Loucy (cell line): ENCODE results near the gene ITGB6.

ENCODE experiments used
- H2AFZ ChIP-seq: fragments of 200-600 bp; sonication (generic); 2 replicates; pipeline ENCODE4 v1.6.0; 2016; ENCODE audit warnings: antibody characterized with exemption, mild to moderate bottlenecking, low read length, moderate library complexity
- H3F3A ChIP-seq: fragments of 200-600 bp; 2 replicates; pipeline ENCODE4 v1.6.0; 2016; ENCODE audit warnings: antibody characterized with exemption, low read depth, mild to moderate bottlenecking
- H3K27me3 ChIP-seq: fragments of 200-600 bp; sonication (generic); 2 replicates; pipeline ENCODE4 v1.6.1; 2014; ENCODE audit warnings: low read length, mild to moderate bottlenecking; ENCODE audit not compliant: insufficient read depth, poor library complexity, severe bottlenecking
- H3K36me3 ChIP-seq: fragments of 200-600 bp; sonication (generic); 2 replicates; pipeline ENCODE4 v1.6.1; 2016; ENCODE audit warnings: low read length; ENCODE audit not compliant: insufficient read depth
- H3K4me1 ChIP-seq: fragments of 200-600 bp; sonication (generic); 2 replicates; pipeline ENCODE4 v1.5.1; 2014; ENCODE audit warnings: low read length, mild to moderate bottlenecking; ENCODE audit not compliant: insufficient read depth, poor library complexity, severe bottlenecking
- H3K4me2 ChIP-seq: fragments of 200-600 bp; sonication (generic); 2 replicates; pipeline ENCODE4 v1.6.0; 2014; ENCODE audit warnings: antibody characterized with exemption, low read length, low read depth, mild to moderate bottlenecking; ENCODE audit not compliant: poor library complexity, severe bottlenecking
- H3K4me3 ChIP-seq: fragments of 200-600 bp; sonication (generic); 2 replicates; pipeline ENCODE4 v1.5.1; 2014; ENCODE audit warnings: low read length, mild to moderate bottlenecking, mixed read lengths; ENCODE audit not compliant: poor library complexity, severe bottlenecking
- H3K79me2 ChIP-seq: fragments of 200-600 bp; sonication (generic); 2 replicates; pipeline ENCODE4 v1.6.1; 2014; ENCODE audit warnings: low read length; ENCODE audit not compliant: insufficient read depth
- H3K9ac ChIP-seq: fragments of 200-600 bp; sonication (generic); 2 replicates; pipeline ENCODE4 v1.6.0; 2014; ENCODE audit warnings: mild to moderate bottlenecking, low read depth, low read length, moderate library complexity; ENCODE audit not compliant: poor library complexity, severe bottlenecking
- H3K9me2 ChIP-seq: fragments of 200-600 bp; sonication (generic); replicated peaks from 2 replicates; pipeline ENCODE4 v1.6.1; 2016; ENCODE audit warnings: low read depth, low read length, mixed read lengths
- H3K9me3 ChIP-seq: fragments of 200-600 bp; sonication (generic); 2 replicates; pipeline ENCODE4 v1.6.1; 2014; ENCODE audit warnings: mild to moderate bottlenecking, antibody characterized with exemption, low read length, low read depth; ENCODE audit not compliant: insufficient read depth
- H4K20me1 ChIP-seq: fragments of 200-600 bp; sonication (generic); 2 replicates; pipeline ENCODE4 v1.6.0; 2014; ENCODE audit warnings: antibody characterized with exemption, low read length, mild to moderate bottlenecking; ENCODE audit not compliant: insufficient read depth, poor library complexity, severe bottlenecking
- CTCF ChIP-seq: fragments of 200-600 bp; sonication (generic); conservative IDR thresholded peaks from 2 replicates; pipeline ENCODE4 v1.5.1; 2014; ENCODE audit warnings: mild to moderate bottlenecking, antibody characterized with exemption, low read length
- EZH2phosphoT487 ChIP-seq: fragments of 200-600 bp; IDR thresholded peaks from 2 replicates; pipeline ENCODE4 v1.6.1; 2018; ENCODE audit warnings: antibody characterized with exemption, mild to moderate bottlenecking, moderate library complexity, borderline replicate concordance

The ITGB6 gene

GRCh38 chr2:160169988-160170387, 30.1 kb downstream of the ITGB6 start:
- Histone ChIP-seq H4K20me1 (no peaks in the 10 kb centered on the region), H3K79me2 (no peaks in the 10 kb centered on the region), H3K27me3 (no peaks in the 10 kb centered on the region), H3K36me3 (no peaks in the 10 kb centered on the region), H3K4me2 (no peak overlapping the region), H3K9me3 (no peaks in the 10 kb centered on the region), H2AFZ (no peak overlapping the region), H3K9me2 (no peaks in the 10 kb centered on the region), H3K4me3 (no peak overlapping the region), H3F3A (no peaks in the 10 kb centered on the region), H3K9ac (no peak overlapping the region), H3K4me1 (peaks cover 9% of the 10 kb centered on the region)
- no peak for TF ChIP-seq EZH2phosphoT487
- TF ChIP-seq CTCF, result no peak

GRCh38 chr2:160169471-160169870, 30.6 kb downstream of the ITGB6 start:
- no peaks in the 10 kb centered on the region for H3K9me3 ChIP-seq
- TF ChIP-seq EZH2phosphoT487, result no peak
- no peak for TF ChIP-seq CTCF
- peaks cover 9% of the 10 kb centered on the region for H3K4me1 ChIP-seq

GRCh38 chr2:160168878-160169277, 31.2 kb downstream of the ITGB6 start:
- no peaks in the 10 kb centered on the region for H3K36me3 ChIP-seq
- H3K9me2 ChIP-seq, result no peaks in the 10 kb centered on the region
- no peaks in the 10 kb centered on the region for H3K27me3 ChIP-seq
- no peak overlapping the region for H3K9ac ChIP-seq
- peaks cover 9% of the 10 kb centered on the region for H3K4me1 ChIP-seq
- no peak overlapping the region for H2AFZ ChIP-seq
- H4K20me1 ChIP-seq, result no peaks in the 10 kb centered on the region
- H3K79me2 ChIP-seq, result no peaks in the 10 kb centered on the region
- H3K4me2 ChIP-seq, result no peak overlapping the region
- no peak overlapping the region for H3K4me3 ChIP-seq
- no peaks in the 10 kb centered on the region for H3K9me3 ChIP-seq
- TF ChIP-seq EZH2phosphoT487 (no peak), CTCF (no peak)
- no peaks in the 10 kb centered on the region for H3F3A ChIP-seq

More at GRCh38 chr2:160169471-160169870, 30.6 kb downstream of the ITGB6 start:
- Histone ChIP-seq H3F3A (no peaks in the 10 kb centered on the region), H3K4me3 (no peak overlapping the region), H3K79me2 (no peaks in the 10 kb centered on the region), H3K27me3 (no peaks in the 10 kb centered on the region), H3K36me3 (no peaks in the 10 kb centered on the region), H3K9ac (no peak overlapping the region), H2AFZ (no peak overlapping the region), H4K20me1 (no peaks in the 10 kb centered on the region), H3K9me2 (no peaks in the 10 kb centered on the region), H3K4me2 (no peak overlapping the region)
